HG03095 (cell line): ENCODE measurements around the gene FUCA1.
"Not testable (repeated sequence)": the region's sequence is repeated elsewhere in the genome, so short reads cannot be mapped to it uniquely, and the experiment has no call there.

Experiments
- ATAC-seq: cut with Tn5 transposase; IDR thresholded peaks from one replicate; pipeline ENCODE4 v1.9.1; 2021; ENCODE audit warnings: moderate library complexity; ENCODE audit not compliant: unreplicated experiment

FUCA1 gene

DNA sequence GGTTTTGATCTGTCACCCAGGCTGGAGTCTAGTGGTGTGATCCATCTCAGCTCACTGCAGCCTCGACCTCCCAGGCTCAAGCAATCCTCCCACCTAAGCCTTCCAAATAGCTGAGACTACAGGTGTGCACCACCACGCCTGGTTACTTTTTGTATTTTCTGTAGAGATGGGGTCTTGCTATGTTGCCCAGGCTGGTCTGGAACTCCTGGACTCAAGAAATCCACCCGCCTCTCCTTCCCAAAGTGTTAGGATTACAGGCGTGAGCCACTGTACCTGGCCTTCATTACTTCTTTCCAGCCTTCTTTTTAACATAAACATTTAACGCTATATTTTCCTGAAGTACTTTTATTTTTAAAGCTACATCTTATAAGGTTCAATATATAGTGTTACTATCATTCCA is 24.4 kb downstream of the FUCA1 start:
- no peak for ATAC-seq

DNA sequence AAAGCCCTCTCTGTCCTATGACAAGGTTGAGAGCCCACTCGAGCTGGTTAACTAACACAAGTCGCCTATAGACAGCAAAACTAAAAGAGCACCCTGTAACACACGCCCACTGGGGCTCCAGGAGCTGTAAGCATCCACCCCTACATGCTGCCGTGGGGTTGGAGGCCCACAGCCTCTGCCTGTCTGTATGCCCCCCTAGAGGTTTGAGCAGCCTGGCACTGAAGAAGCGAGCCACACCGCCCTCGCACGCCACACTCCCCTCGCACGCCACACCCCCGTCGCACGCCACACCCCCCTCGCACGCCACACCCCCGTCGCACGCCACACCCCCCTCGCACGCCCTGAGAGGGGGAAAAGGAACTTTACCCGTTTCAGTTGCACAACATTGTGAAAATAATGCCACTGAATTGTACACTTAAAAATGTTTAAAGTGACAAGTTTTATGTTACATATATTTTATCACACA is 29.7 kb downstream of the FUCA1 start:
- no peak for ATAC-seq

DNA sequence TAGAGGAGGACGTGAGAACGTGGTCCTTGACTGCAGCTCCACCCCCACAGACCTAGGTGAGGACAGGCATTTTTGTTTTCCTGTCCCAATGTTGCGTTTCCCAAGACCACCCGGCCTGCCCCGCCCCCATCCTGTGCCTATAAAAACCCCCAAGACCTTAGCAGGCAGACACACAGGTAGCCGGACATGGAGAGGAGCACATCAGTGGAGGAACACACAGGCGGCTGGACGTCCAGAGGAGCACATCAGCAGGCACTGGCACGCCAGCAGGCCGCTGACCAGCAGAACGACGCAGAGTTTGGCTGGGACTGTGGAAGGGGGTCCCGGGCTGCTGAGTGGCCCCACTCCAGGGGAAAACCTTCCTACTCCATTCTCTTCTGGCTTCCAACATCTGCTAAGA is 30.2 kb downstream of the FUCA1 start:
- no peak for ATAC-seq

DNA sequence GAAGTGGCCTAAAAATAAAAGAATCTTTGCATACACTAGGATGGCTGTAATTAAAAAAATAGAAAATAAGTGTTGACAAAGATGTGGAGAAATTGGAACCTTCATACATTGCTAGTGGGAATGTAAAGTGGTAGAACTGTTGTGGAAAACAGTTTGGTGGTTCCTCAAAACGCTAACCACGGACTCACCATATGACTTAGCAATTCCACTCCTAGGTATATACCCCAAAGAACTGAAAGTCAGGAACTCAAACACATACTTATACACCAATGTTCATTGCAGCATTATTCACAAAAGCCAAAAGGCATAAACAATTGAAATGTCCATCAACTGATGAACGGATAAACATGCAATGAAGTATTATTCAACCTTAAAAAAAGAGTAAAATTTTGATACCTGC is 32.1 kb downstream of the FUCA1 start:
- ATAC-seq, result no peak

DNA sequence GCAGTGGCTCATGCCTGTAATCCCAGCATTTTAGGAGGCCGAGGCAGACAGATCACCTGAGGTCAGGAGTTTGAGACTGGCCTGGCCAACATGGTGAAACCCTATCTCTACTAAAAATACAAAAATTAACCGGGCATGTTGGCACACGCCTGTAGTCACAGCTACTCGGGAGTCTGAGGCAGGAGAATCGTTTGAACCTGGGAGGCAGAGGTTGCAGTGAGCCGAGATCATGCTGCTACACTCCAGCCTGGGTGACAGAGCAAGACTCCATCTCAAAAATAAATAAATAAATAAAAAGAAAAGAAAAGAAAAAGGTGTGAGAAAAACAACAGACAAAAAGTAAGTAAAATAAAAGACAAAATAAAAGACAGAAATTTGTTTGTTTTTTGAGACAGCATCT is 33.9 kb downstream of the FUCA1 start:
- not testable (repeated sequence) for ATAC-seq

DNA sequence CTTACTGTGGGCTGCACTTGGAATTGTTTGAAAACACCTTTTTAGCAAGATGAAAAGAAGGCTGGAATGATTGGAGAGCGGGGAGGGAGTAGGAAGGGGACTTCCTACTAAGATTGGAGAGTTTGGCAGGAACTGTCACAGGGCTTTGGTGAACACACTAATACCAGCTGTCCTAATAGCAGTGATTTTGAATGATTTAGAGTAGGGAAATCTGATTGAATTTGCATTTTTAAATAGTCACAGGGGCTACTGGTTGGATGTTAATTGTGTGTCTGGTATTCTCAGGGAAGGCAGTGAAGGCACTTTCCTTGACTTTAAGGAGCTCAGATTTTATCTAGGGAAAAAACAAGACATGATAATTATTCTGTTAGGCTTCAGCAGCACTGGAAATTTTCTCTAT is 40.4 kb downstream of the FUCA1 start:
- no peak for ATAC-seq

DNA sequence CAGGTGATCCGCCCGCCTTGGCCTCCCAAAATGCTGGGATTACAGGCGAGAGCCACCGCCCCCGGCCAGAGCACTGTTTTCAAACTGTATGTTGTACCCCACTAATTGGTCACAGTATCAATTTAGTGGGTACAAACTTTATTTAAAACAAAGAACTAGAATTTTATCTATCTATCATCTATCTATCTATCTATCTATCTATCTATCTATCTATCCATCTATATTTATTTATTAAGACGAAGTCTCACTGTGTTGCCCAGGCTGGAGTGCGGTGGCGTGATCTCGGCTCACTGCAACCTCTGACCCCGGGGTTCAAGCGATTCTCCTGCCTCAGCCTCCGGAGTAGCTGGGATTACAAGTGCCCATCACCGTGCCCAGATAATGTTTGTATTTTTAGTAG is 41.5 kb downstream of the FUCA1 start:
- ATAC-seq, result not testable (repeated sequence)

- ATAC-seq, result no peak
Observed at GRCh38 chr1:23825762-23826522, 42.1 kb downstream of the FUCA1 start.

DNA sequence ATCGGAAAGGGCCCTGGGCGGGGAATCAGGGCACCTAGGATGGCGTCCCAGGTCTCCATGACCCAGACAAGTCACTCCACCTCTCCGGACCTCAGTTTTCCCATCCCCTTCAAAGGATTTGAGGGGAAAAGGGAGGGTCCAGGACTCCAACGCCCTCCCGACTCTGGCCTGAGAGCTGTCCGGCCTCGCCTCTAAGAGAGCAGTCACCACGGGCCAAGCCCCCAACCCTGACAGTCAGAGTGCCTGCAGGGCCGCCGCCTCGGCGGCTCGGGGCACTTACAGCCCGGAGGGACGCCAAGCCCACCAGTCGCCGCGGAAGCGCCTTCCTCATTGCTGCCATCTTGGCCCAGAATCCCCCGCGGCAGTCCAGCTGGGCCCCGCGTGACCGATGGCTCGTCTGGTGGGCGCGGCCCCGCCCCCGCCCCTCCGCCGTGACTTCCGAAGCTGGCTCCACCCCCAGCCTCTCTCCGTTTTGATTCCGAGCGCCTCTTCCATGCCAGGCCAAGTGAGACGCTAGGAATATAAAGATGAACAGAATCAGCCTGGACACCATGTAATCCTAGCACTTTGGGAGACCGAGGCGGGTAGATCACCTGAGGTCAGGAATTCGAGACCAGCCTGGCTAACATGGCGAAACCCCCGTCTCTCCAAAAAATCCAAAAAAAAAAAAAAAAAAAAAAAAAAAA is 42.9 kb downstream of the FUCA1 start, which contains the start of gene HMGCL:
HMGCL (minus strand) TSS at position 354 of the 686 bp plus-strand sequence; CDS start at position 340, 14 bp downstream.
- ATAC-seq, result peak; percentile 65

DNA sequence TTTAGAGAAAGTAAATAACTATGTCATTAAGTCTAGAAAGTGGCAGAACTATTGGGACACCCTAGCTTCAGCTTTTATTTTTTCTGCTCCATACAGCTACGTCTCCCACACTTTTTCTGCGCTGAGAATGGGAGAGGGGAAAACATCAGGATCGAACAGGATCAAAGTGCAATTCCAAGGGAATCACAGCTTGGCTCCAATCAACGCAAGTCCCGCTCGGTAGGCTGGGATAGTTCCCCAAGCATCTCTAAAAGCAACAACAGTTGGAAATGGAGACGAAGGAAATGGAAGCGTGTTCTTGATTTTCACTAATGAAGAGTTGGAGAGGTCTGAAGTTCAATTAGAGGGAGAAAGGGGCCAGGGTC is 43.4 kb downstream of the FUCA1 start:
- ATAC-seq, result no peak

- no peak for ATAC-seq
Observed at GRCh38 chr1:23823767-23824166, 44.3 kb downstream of the FUCA1 start.

GRCh38 chr1:23817633-23818032 is 50.5 kb downstream of the FUCA1 start:
- ATAC-seq, result no peak

GRCh38 chr1:23816906-23817305 is 51.2 kb downstream of the FUCA1 start:
- ATAC-seq, result no peak

- ATAC-seq, result no peak
Observed at GRCh38 chr1:23816361-23816760, 51.7 kb downstream of the FUCA1 start.

DNA sequence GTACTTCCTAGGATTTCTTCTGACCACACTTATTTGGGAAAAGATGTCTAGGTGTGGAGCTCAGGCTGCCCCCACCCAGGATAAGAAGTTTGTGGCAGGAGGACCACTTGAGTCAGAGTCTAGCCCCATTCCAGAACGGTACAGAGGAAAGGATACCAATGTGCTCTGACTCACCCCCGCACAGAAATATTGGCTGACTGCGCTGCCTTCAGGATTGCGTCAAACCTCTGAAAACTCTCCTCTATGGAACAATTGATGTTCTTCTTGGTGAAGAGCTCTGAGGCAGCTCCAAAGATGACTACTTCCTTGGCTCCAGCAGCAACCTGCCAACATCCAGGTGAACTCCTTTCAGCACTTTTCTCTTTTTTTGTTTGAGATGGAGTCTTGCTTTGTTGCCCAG is 54.1 kb downstream of the FUCA1 start:
- ATAC-seq, result no peak

DNA sequence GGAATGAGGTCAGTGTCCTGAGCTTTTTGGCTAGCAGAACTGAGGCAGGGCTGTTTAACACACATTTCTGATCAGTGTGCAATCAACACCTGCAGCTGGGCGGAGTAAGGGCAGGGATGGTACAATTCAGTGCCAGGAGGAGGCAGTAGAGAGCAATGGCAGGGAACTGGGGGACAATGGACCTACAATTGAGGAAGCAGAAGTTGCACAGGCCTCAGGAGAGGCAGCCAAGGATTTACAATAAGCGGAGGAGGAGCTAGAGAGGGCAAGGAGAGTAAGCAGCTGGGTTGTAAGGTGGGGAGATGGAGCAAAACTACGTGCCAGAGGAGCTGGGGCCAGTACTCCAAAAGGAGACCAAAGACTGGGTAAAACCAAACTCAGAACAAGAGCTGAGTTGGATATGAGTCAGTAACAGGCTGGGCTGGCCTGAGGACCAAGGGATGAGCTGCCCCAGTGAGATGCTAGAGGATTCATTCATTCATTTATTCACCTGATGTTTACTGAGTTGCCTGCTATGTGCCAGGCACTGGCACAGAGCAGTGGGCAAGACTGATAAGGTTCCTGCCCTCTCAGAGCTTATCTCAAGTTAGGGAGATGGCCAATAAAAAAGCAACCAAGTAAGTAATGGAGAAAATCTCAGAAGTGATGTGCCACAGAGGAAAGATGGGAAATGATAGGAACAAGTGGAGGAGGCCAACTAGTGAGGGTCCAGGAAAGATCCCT is 57.1 kb downstream of the FUCA1 start:
- no peak for ATAC-seq

DNA sequence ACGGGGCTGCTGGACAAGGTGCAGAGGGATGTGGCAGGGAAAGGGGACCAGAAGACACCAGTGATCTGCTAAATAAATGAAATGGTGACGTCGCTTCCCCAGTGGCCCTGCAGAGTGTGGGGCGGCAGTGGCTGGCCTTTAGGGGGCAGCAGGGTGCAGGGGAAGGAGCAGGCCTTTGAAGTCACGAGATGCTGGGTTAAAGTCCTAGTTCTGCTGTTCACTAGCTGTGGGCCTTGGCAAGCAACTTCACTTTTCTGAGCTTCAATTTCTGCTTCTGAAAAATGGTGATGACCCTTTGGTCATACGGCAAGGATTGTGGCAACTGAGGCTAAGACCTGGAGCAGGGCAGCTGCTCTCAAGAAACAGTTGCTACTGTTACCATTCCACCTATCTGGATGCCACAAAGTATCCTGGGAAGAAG is 58.3 kb downstream of the FUCA1 start:
- no peak for ATAC-seq

DNA sequence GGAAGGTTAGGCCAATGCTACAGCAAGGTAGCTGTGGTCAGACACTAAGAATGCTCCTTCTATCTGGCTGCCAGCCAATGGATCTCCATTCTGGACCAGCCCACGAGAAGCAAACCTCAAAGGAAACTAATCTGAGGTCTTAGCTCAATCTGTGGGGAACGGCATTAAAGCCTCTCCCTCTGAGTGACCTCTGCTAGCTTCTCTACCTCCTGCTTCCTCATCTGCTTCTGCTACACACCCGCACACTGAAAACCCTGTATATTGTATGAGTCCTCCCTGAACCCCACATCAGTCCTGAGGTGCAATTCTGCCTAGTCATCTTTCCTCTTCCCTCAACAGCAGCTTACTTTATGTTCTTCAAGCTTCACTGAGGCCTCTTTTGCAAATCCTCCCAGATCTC is 60.6 kb downstream of the FUCA1 start:
- ATAC-seq, result no peak

GRCh38 chr1:23806280-23806679 is 61.8 kb downstream of the FUCA1 start:
- no peak for ATAC-seq

DNA sequence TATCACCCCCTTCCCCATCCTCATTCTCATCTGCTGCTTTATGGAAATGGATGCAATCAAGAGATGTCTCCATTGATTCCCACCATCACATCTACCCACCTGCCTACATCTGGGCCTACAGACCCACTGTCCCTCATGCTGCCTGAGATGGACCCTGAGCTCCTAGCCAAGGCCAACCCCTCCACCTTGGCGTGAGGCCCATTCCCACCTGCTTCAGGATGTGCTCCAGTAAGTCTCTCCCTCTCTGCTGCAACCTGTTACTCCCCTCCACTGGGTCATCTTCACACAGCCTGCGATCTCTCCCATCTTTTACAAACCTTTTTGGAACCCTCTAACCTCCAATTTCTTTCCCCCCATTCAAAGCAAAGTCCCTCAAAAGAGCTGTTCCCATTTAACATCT is 63.1 kb downstream of the FUCA1 start:
- no peak for ATAC-seq

- ATAC-seq, result no peak
Observed at GRCh38 chr1:23804183-23804835, 63.8 kb downstream of the FUCA1 start.
